HK-2 (cell line): ENCODE data around the gene RELL1.

Experiments used
- DNase-seq: peaks from one replicate; pipeline ENCODE4 v3.0.0-alpha.2; 2018; ENCODE audit not compliant: unreplicated experiment

The RELL1 gene

GRCh38 chr4:37599092-37599790, 86.9 kb downstream of the RELL1 start:
- DNase-seq: no peak

DNA sequence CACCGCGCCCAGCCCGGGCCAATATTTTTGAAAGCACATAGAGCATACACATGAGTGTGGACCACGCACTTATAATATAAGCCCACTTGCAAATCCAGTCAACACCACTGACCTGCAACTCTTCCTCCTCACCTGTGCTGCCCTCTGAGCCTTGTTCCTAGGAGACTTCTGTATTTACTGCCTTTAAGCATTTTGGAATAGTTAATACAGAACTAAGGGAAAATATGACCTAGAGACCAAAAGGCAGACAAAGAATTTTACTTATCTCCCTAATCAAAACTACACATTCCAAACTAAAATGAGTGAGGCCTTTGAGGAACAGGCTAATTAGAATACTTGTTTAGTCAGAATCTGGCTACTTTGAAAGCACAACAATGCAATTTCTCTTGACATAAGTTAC, 89.1 kb downstream of the RELL1 start:
- DNase-seq: no peak

GRCh38 chr4:37595875-37596680, 90.1 kb downstream of the RELL1 start:
- no peak for DNase-seq

DNA sequence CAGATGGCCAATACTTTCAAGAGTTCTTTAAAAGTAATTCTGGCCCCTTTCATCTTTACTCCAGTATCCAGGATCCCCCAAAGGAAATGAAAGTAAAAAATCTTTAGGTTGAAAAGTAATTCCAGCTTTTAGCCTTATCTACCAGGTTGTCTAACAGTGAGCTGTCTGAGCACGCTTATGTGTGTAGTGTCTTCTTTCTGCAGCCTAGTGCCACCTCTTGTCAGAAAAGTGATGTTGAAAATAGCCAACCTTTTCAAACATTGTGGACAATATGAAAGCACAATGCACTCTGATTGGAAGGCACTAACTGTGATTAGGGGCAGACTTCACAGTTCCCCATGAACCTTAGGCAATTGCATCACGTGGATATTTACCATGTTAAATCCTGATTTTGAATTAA, 92.1 kb downstream of the RELL1 start:
- no peak for DNase-seq

- no peak for DNase-seq
Observed at GRCh38 chr4:37591349-37591748, 94.8 kb downstream of the RELL1 start.

DNA sequence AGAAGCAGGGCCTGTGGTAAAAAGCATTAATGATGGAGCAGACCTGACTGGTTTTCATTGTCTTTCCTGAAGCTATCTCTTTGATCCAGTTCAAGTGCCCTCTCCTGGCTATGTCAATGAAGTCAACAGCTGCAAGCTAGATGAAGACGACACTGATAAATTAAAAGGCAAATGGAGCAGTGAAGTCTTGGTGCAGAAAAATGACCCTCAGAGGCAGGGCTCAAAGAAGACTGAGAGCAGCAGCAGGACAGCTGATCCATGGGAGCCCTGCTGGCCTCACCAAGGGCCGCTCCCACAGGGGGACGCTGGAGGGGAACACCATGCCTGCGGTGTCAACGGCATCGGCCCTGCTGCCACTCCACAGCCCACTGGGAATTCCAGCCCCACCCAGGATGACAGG, 96.2 kb downstream of the RELL1 start:
- no peak for DNase-seq

DNA sequence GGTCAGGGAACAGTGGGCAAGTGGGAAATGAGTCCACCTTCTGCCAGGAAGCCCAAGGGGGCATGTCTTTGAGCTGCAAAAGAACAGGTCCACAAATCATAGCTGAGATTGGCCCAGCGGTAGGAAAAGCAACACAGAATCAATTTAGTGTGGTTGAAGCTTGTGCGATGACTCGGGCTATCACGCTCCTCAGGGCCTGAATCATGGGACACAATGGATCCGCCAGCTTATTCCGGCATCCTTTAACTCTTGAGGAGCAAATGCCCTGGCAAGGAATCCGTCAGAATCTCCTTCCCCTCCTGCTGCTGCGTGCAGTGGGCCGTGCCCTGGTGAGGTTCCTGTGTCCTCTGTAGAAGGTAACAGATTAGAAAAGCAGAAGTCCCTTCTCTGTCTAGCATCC, 98.0 kb downstream of the RELL1 start:
- peak; percentile 61 for DNase-seq

- DNase-seq: no peak
Observed at GRCh38 chr4:37586194-37586593, 100.0 kb downstream of the RELL1 start.

DNA sequence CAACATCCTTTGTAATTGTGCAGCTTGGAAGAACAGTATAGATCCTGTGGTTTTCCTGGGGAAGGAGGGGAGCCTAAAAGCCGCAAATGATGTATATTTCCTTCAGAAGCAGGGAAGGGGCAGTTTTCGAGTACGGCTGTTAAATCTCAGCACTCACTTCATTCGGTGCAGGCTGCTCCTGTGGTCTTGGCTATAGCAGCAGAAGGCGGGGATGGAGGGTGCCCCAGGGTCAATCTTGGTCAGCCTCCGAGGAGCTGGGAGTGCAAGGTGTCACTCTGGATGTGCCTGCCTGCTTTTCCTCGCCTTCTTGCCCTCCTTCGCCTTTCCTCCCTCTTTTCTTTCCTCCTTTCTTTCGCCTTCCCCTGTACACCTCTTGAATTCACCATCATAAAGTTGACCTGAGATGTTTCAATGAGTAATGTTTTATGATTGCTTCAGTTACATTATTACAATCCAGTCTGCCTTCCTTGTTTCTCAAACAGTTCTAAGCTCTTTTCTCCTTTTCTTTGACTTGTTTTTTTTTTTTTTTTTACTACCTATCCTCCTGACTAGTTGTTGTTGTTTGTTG, 101.6 kb downstream of the RELL1 start:
- no peak for DNase-seq

DNA sequence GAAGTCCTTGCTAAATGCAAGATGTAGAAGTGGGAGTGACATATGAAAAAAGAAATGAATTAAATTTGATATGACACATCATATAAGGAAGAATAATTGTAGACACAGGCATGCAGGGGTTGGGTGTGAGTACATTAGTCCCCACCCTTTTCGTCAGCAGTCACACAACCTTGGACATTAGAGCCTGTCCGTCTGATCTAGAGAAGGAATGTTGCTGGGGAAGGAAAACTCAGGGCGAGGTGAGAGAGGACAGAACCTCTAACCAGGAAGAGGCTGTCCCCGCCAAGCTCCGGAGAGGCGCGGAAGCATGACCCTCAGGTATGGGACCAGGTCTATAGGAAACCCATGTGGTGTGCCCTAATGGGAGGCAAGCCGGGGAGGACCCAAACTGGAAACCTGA, 102.1 kb downstream of the RELL1 start:
- DNase-seq: no peak

DNA sequence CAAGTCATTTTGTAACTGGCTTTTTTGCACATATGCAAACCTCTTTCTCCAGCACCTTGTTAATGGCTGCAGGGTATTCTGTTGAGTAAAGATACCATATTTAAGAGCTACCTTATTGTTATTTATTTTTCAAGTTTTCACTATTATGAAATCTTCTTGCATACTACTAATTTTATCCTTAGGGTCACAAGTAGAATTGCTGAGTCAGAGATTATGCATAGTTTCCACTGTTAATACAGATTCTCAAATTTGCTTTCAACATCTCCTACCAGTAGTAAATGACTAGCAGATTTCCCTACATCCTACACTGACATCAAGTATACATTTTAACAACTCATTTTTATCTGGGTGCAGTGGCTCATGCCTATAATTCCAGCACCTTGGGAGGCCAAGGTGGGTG, 112.6 kb downstream of the RELL1 start:
- DNase-seq: no peak

GRCh38 chr4:37568489-37568888, 117.7 kb downstream of the RELL1 start:
- DNase-seq: no peak

DNA sequence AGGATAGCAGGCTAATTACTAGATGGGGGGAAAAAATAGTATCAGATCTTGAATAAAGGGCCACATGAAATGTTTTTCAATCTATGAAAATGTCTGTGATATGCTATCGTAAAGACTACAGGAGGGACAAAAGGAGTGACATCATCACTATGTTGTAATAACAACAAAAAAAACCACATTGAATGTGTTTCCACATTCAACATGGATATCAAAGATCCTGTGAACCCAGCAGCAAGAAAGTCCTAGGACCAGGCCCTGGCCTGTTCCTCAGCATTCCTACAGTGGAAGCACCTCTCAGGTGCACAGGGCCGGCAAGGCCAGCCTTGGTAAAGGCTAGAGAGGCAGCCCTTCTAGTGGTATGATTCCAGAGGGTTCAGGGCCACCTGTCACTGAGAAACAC, 118.3 kb downstream of the RELL1 start:
- DNase-seq: no peak

DNA sequence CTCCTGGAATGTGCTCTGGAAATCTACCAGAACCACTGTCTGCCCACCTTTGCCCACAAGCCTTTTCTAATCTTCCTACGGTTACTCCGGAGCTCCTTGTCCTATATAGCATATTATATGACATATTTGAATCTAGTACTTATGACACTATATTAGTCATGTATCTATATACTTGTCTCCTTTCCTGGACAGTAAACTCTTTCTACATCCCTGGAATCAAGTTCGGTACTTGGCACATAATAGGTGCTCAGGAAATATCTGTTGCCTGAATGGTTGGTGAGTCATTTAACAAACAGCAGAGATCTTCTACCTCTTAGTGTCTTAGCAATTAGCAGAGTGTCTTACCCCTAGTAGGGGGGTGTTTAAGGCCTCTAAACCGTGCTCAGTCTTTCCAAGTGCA, 123.6 kb downstream of the RELL1 start:
- DNase-seq: no peak

DNA sequence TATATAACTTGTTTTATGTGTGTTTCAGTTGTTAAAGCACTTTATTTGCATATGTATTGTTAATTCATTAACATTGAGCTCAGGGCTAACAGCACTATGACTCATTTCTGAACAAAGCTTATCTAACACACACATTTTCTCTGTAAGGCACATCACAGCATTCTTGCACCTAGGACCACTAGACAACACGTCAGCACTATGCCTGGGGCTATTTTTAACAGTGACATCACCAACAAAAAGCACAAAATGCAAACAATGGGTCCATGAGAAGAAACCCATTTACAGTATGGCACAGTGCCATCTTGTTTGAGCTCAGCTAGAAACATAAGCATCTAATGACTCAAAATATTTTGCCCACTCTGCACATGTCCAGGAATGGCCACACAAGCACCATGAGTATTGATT, 124.4 kb downstream of the RELL1 start:
- no peak for DNase-seq

DNA sequence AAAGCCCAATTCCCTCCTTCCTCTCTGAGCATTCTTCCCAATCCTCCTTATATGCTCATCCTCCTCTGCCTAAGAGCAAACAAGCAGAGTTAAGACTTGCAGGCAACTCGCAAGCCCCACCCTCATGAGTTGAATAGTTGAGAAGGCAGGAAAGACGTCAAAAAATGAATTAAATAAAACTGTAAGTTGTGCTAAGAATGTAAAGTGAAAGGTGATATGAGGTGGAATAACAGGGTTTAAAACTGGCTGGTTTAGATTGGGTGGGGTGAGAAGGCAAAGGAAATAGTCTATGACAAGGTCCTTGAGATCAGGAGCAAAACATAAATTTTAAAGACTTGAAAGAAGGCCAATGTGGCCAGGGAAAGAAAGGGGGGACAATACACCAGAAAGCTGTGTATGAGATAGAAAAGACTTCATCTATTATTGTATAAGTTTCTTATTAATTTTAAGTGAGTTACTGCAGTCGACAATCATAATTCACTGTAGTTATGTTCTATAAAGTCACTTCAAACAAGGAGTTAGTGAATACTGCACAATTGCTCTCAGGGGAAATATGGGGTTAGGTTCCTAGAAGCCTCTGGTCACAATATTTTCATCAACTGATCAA, 124.9 kb downstream of the RELL1 start:
- no peak for DNase-seq
